Activated T-cell treated with anti-CD3 and anti-CD28 coated beads, Interleukin-2, amount 50 U/mL, for 24 hours (primary cell): Measurements from ENCODE around the gene PCDHB4.
A peak's percentile ranks its signal among the peaks of the same experiment; 100 is the strongest.
"Not testable (repeated sequence)": the region's sequence is repeated elsewhere in the genome, so short reads cannot be mapped to it uniquely, and the experiment has no call there.

Source experiments
- DNase-seq: peaks from one replicate; pipeline ENCODE4 v3.0.0-alpha.2; 2020
- H3K27ac Mint-ChIP-seq: 2 replicates; pipeline ENCODE4 v1.8.0; 2020; ENCODE audit warnings: mild to moderate bottlenecking, mixed read lengths
- H3K27me3 Mint-ChIP-seq: 2 replicates; pipeline ENCODE4 v1.8.0; 2020; ENCODE audit warnings: mixed read lengths
- H3K36me3 Mint-ChIP-seq: 2 replicates; pipeline ENCODE4 v1.8.0; 2020; ENCODE audit warnings: low read depth, mixed read lengths
- H3K4me1 Mint-ChIP-seq: 2 replicates; pipeline ENCODE4 v1.8.0; 2020; ENCODE audit warnings: low read depth, mixed read lengths
- H3K4me3 Mint-ChIP-seq: 2 replicates; pipeline ENCODE4 v1.8.0; 2020; ENCODE audit warnings: mild to moderate bottlenecking, moderate library complexity, mixed read lengths
- H3K9me3 Mint-ChIP-seq: 2 replicates; pipeline ENCODE4 v1.8.0; 2020; ENCODE audit warnings: mixed read lengths

PCDHB4 gene

GRCh38 chr5:141123396-141124135 lies 1.9 kb downstream of the PCDHB4 start:
- not testable (repeated sequence) for H3K4me1 Mint-ChIP-seq, H3K27ac Mint-ChIP-seq, H3K9me3 Mint-ChIP-seq, H3K36me3 Mint-ChIP-seq, H3K4me3 Mint-ChIP-seq, DNase-seq
- H3K27me3 Mint-ChIP-seq, result peaks cover 34% of the 10 kb centered on the region

GRCh38 chr5:141127305-141127704 lies 5.7 kb downstream of the PCDHB4 start:
- Mint-ChIP-seq H3K27me3 (peaks cover 25% of the 10 kb centered on the region), H3K4me3 (no peak overlapping the region), H3K27ac (no peak overlapping the region), H3K9me3 (peaks cover 9% of the 10 kb centered on the region), H3K36me3 (peaks cover 2% of the 10 kb centered on the region), H3K4me1 (no peaks in the 10 kb centered on the region)
- DNase-seq, result no peak

GRCh38 chr5:141135030-141135717 lies 13.6 kb downstream of the PCDHB4 start, which contains the start of gene PCDHB5:
Gene PCDHB5, plus strand, starts transcription at chr5:141135206. Its CDS starts 229 bp downstream, at chr5:141135435.
- Mint-ChIP-seq H3K4me3 (peak within 1 kb of the TSS; percentile 11), H3K4me1 (peaks cover 5% of the 10 kb centered on the region), H3K27ac (no peak within 1 kb of the TSS)

GRCh38 chr5:141135718-141136266 lies 14.2 kb downstream of the PCDHB4 start:
- Mint-ChIP-seq H3K9me3 (peaks cover 45% of the 10 kb centered on the region), H3K27ac (no peak overlapping the region), H3K36me3 (peaks cover 3% of the 10 kb centered on the region), H3K27me3 (peaks cover 39% of the 10 kb centered on the region), H3K4me3 (no peak overlapping the region), H3K4me1 (peaks cover 5% of the 10 kb centered on the region)
- DNase-seq, result no peak

More at GRCh38 chr5:141135030-141135717, 13.6 kb downstream of the PCDHB4 start, which contains the start of gene PCDHB5:
- peaks cover 3% of the 10 kb centered on the region for H3K36me3 Mint-ChIP-seq
- H3K9me3 Mint-ChIP-seq, result peaks cover 45% of the 10 kb centered on the region
- peaks cover 41% of the 10 kb centered on the region for H3K27me3 Mint-ChIP-seq
- no peak for DNase-seq

- not testable (repeated sequence) for H3K36me3 Mint-ChIP-seq, H3K4me3 Mint-ChIP-seq, H3K4me1 Mint-ChIP-seq, H3K27ac Mint-ChIP-seq, DNase-seq
- Mint-ChIP-seq H3K9me3 (peaks cover 45% of the 10 kb centered on the region), H3K27me3 (peaks cover 39% of the 10 kb centered on the region)
These were observed 15.7 kb downstream of the PCDHB4 start for GRCh38 chr5:141137346-141137745.

- Mint-ChIP-seq H3K27ac (no peak within 1 kb of the TSS), H3K9me3 (peaks cover 25% of the 10 kb centered on the region), H3K4me1 (peaks cover 5% of the 10 kb centered on the region), H3K36me3 (peaks cover 9% of the 10 kb centered on the region), H3K27me3 (peaks cover 61% of the 10 kb centered on the region), H3K4me3 (no peak within 1 kb of the TSS)
- DNase-seq, result no peak
These were observed 28.2 kb downstream of the PCDHB4 start, which contains the start of gene PCDHB6 for GRCh38 chr5:141149812-141150211. Gene PCDHB6, plus strand, starts transcription at chr5:141150057. Its CDS starts 201 bp downstream, at chr5:141150258.

- no peak for DNase-seq
- peaks cover 25% of the 10 kb centered on the region for H3K9me3 Mint-ChIP-seq
These were observed 28.8 kb downstream of the PCDHB4 start for GRCh38 chr5:141150224-141150992.

GRCh38 chr5:141150993-141151325 lies 29.3 kb downstream of the PCDHB4 start:
- peaks cover 27% of the 10 kb centered on the region for H3K9me3 Mint-ChIP-seq
- H3K36me3 Mint-ChIP-seq, result peaks cover 9% of the 10 kb centered on the region
- no peak for DNase-seq
- H3K27me3 Mint-ChIP-seq, result peaks cover 69% of the 10 kb centered on the region
- peaks cover 5% of the 10 kb centered on the region for H3K4me1 Mint-ChIP-seq
- no peak overlapping the region for H3K4me3 Mint-ChIP-seq
- H3K27ac Mint-ChIP-seq, result no peak overlapping the region

More at GRCh38 chr5:141150224-141150992, 28.8 kb downstream of the PCDHB4 start:
- H3K4me3 Mint-ChIP-seq, result no peak overlapping the region
- peaks cover 5% of the 10 kb centered on the region for H3K4me1 Mint-ChIP-seq
- peaks cover 9% of the 10 kb centered on the region for H3K36me3 Mint-ChIP-seq
- no peak overlapping the region for H3K27ac Mint-ChIP-seq
- peaks cover 63% of the 10 kb centered on the region for H3K27me3 Mint-ChIP-seq

GRCh38 chr5:141151632-141152031 lies 30.0 kb downstream of the PCDHB4 start:
- not testable (repeated sequence) for H3K4me3 Mint-ChIP-seq, H3K27ac Mint-ChIP-seq, DNase-seq, H3K4me1 Mint-ChIP-seq
- H3K27me3 Mint-ChIP-seq, result peaks cover 75% of the 10 kb centered on the region
- H3K9me3 Mint-ChIP-seq, result peaks cover 32% of the 10 kb centered on the region
- peaks cover 11% of the 10 kb centered on the region for H3K36me3 Mint-ChIP-seq

GRCh38 chr5:141152096-141152495 lies 30.5 kb downstream of the PCDHB4 start:
- H3K27me3 Mint-ChIP-seq, result peaks cover 80% of the 10 kb centered on the region
- H3K27ac Mint-ChIP-seq, H3K4me1 Mint-ChIP-seq, H3K4me3 Mint-ChIP-seq, DNase-seq: not testable (repeated sequence)
- H3K9me3 Mint-ChIP-seq, result peaks cover 35% of the 10 kb centered on the region
- H3K36me3 Mint-ChIP-seq, result peaks cover 11% of the 10 kb centered on the region

GRCh38 chr5:141155540-141156374 lies 34.1 kb downstream of the PCDHB4 start:
- H3K9me3 Mint-ChIP-seq, result peaks cover 35% of the 10 kb centered on the region
- H3K36me3 Mint-ChIP-seq, result peaks cover 10% of the 10 kb centered on the region
- H3K27ac Mint-ChIP-seq, result no peak overlapping the region
- DNase-seq, result no peak
- no peak overlapping the region for H3K4me3 Mint-ChIP-seq
- H3K27me3 Mint-ChIP-seq, result peaks cover 66% of the 10 kb centered on the region
- no peaks in the 10 kb centered on the region for H3K4me1 Mint-ChIP-seq

- H3K4me1 Mint-ChIP-seq, DNase-seq, H3K4me3 Mint-ChIP-seq, H3K27ac Mint-ChIP-seq, H3K36me3 Mint-ChIP-seq: not testable (repeated sequence)
- Mint-ChIP-seq H3K27me3 (peaks cover 53% of the 10 kb centered on the region), H3K9me3 (peaks cover 26% of the 10 kb centered on the region)
These were observed 35.7 kb downstream of the PCDHB4 start for GRCh38 chr5:141157356-141157755.

GRCh38 chr5:141157901-141158300 lies 36.3 kb downstream of the PCDHB4 start:
- not testable (repeated sequence) for H3K4me1 Mint-ChIP-seq, H3K36me3 Mint-ChIP-seq, DNase-seq, H3K27ac Mint-ChIP-seq, H3K4me3 Mint-ChIP-seq
- peaks cover 49% of the 10 kb centered on the region for H3K27me3 Mint-ChIP-seq
- peaks cover 26% of the 10 kb centered on the region for H3K9me3 Mint-ChIP-seq
